Left ventricle myocardium superior (tissue), 1 donor: ENCODE data around the gene IQSEC1. TPM values are rescaled to one million over a fixed set of nuclear protein-coding genes. Genes with fewer than 3 reads are reported as not detected.
"Not testable (repeated sequence)": the region's sequence is repeated elsewhere in the genome, so short reads cannot be mapped to it uniquely, and the experiment has no call there.

Experiments
- ATAC-seq: fragments of 200-7000 bp; cut with Tn5 transposase; one replicate; pipeline ENCODE4 v1.9.1; 2020; ENCODE audit warnings: mild to moderate bottlenecking, moderate library complexity
- DNase-seq: peaks from one replicate; pipeline ENCODE4 v3.0.0-alpha.2; 2020
- intact Hi-C: fragments of 100-400 bp; cut with micrococcal nuclease; formaldehyde crosslinking; loops from one replicate; pipeline ENCODE4 v1.11.0; 2022
- total RNA-seq: library from RNA; stranded (reverse); fragmentation: NEBNext Ultra II Directional; extraction: Animal tissue kit (Norgen Biotek cat#: 25700); gene quantifications from one replicate; pipeline ENCODE4 v1.2.1, GENCODE V29; 2021
- donor health status: DM: no; HTN: yes; CAD: no; lungs with severe emphysema.

IQSEC1 gene
- total RNA-seq, 1 donor from 2014 or later: 95.1 TPM

GRCh38 chr3:12859840-12860239 lies 213.4 kb downstream of the IQSEC1 start:
- no peak for DNase-seq
- no peak for ATAC-seq
- intact Hi-C loops: no loop called here

DNA sequence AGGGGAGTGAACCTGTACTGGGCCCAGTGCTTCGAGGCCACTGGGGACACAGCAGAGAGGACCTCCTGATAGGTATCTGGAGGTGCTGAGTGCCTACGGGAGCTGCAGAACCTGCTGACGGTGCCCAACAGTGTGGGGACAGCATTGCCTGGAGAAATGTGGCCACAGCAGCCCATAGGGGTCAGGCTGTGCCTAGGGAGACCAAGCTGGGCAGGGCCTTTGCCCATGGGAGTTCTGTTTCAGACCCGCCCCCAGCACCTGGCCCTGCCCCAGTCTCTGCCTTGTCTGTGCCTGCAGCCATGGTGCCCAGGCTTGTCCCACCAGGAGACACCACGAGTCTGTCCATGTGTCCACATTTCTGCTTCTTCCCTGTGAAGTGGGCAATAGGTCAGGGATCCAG lies 216.6 kb downstream of the IQSEC1 start:
- intact Hi-C loops: no loop called here
- DNase-seq (no peak), ATAC-seq (no peak)

DNA sequence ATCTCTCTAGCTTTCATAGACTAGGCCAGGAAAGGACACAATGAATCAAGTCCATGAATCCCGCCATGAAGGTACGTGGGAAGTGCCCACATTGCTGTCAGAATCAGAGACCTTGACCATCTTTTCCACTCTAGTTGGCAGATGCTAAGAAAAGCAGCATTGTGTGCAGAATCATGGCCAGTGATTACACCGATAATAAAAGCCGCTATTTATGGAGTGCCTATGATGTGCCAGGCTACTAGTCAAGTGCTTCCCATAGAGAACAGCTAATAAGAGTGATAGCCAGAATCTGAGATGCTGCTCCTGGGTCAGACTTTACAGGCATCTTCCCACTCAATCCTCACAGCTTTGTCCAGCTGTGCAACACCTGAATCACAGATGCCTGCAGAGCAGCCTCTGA lies 218.7 kb downstream of the IQSEC1 start:
- intact Hi-C loops: no loop called here
- ATAC-seq (no peak), DNase-seq (no peak)

- DNase-seq, intact Hi-C loops, ATAC-seq: not testable (repeated sequence)
These were observed 219.4 kb downstream of the IQSEC1 start for GRCh38 chr3:12853847-12854246.

- DNase-seq: no peak
- intact Hi-C loops: no loop called here
- no peak for ATAC-seq
These were observed 221.0 kb downstream of the IQSEC1 start for GRCh38 chr3:12852201-12852600.

Other genes starting within 250 kb of the IQSEC1 start
- 931 TPM for gene RPL32, start 231.9 kb downstream of the IQSEC1 start, total RNA-seq